Measurements from ENCODE around the gene IFNL2. TPM values are rescaled to one million over a fixed set of nuclear protein-coding genes. Genes with fewer than 3 reads are reported as not detected.

Gene IFNL2
- total and polyA plus RNA-seq, 9 of the 15 experiments (the other 6 are each of a cell fraction or from before 2014, with no cell fraction given): not detected

- Histone ChIP-seq H3K36me3 (ENCODE audit: control insufficient read depth, insufficient read depth, low read length) (no peaks in the 10 kb centered on the region), H4K20me1 (replicated peaks; ENCODE audit: control insufficient read depth, insufficient read depth, low read length) (no peaks in the 10 kb centered on the region), H3K9me3 (replicated peaks; ENCODE audit: control insufficient read depth, insufficient read depth, low read depth, low read length) (no peaks in the 10 kb centered on the region), H3K4me1 (replicated peaks in 1 of 2; ENCODE audit: control insufficient read depth in 2 of 2, insufficient read depth in 2 of 2, low read length in 2 of 2) (peaks cover 22 to 33% of the 10 kb centered on the region in 2 experiments), H2AFZ (ENCODE audit: low read depth, low read length) (no peak within 1 kb of the TSS), H3K4me2 (ENCODE audit: insufficient read depth, low read length) (no peak within 1 kb of the TSS), H3K27me3 (ENCODE audit: control insufficient read depth in 2 of 2, insufficient read depth in 2 of 2, low read length in 2 of 2) (no peaks in the 10 kb centered on the region), H3K9me1 (ENCODE audit: control insufficient read depth, insufficient read depth, low read length) (no peaks in the 10 kb centered on the region), H3K79me2 (ENCODE audit: control insufficient read depth, insufficient read depth, low read length) (no peaks in the 10 kb centered on the region), H3K4me3 (no peak within 1 kb of the TSS), H3K27ac (ENCODE audit: extremely low read depth, low read depth, low read length) (no peak within 1 kb of the TSS), H3K9ac (ENCODE audit: insufficient read depth in 1 of 2, low read depth in 2 of 2, low read length in 2 of 2) (peak within 1 kb of the TSS in 1 of 2 experiments; percentile 1; a peak in 1 of 4 replicates)
- DNase-seq (ENCODE audit: extremely low read depth in 1 of 4, low spot score in 3 of 4) (no peak), ATAC-seq (no peak), FAIRE-seq (no peak)
- in situ Hi-C loops (cut with MboI): no loop called here
- POLR2A ChIA-PET: interaction anchor here (0.6 to 1.5 kb wide), 2 partner anchors 26 to 309 kb away, joined by 4 read pairs; no protein-coding TSS in a partner anchor
- intact Hi-C loops (cut with micrococcal nuclease): no loop called here
- CTCF ChIA-PET (ENCODE audit: low intra/inter-chr PET ratio): no interaction called here
- 32% methylated on average over 13 of the region's 13 CpGs for WGBS (ENCODE audit: insufficient coverage, low coverage, missing lambda C conversion rate)
- no peak for TF ChIP-seq KLF10 (CRISPR knock-in tag; IDR thresholded peaks at IDR 0.05)
- no peak for TF ChIP-seq PYGO2 (tag; IDR thresholded peaks at IDR 0.05)
- TF ChIP-seq CCNT2 (IDR thresholded peaks at IDR 0.05; ENCODE audit: borderline replicate concordance, extremely low read depth, insufficient read length, low read depth, low read length): no peak
- TF ChIP-seq NFIC (IDR thresholded peaks at IDR 0.05): no peak
- TF ChIP-seq ZNF707 (CRISPR knock-in tag; conservative IDR thresholded peaks at IDR 0.05): no peak
- TF ChIP-seq GTF2A2 (tag; IDR thresholded peaks at IDR 0.05): no peak
- TF ChIP-seq CHD7 (IDR thresholded peaks at IDR 0.05; ENCODE audit: low read depth, low read length): no peak
- no peak for TF ChIP-seq ZFX (CRISPR knock-in tag; IDR thresholded peaks at IDR 0.05)
- TF ChIP-seq KDM1A (IDR thresholded peaks at IDR 0.05): no peak
- no peak for TF ChIP-seq HEY1 (CRISPR knock-in tag; IDR thresholded peaks at IDR 0.05; ENCODE audit: borderline replicate concordance)
- BruUV-seq (replicated peaks): no TSS peak
Observed at GRCh38 chr19:39248806-39249205, 19.4 kb upstream of the IFNL2 start, which contains the start of gene IFNL4. Gene IFNL4, minus strand, starts transcription at chr19:39248856.

Data from K562 (cell line).